GM21390 (cell line): ENCODE data around the gene DDRGK1.
"Not testable (repeated sequence)": the region's sequence is repeated elsewhere in the genome, so short reads cannot be mapped to it uniquely, and the experiment has no call there.

Experiments
- ATAC-seq: cut with Tn5 transposase; IDR thresholded peaks from one replicate; pipeline ENCODE4 v1.9.1; 2021; ENCODE audit not compliant: unreplicated experiment

DDRGK1 gene

DNA sequence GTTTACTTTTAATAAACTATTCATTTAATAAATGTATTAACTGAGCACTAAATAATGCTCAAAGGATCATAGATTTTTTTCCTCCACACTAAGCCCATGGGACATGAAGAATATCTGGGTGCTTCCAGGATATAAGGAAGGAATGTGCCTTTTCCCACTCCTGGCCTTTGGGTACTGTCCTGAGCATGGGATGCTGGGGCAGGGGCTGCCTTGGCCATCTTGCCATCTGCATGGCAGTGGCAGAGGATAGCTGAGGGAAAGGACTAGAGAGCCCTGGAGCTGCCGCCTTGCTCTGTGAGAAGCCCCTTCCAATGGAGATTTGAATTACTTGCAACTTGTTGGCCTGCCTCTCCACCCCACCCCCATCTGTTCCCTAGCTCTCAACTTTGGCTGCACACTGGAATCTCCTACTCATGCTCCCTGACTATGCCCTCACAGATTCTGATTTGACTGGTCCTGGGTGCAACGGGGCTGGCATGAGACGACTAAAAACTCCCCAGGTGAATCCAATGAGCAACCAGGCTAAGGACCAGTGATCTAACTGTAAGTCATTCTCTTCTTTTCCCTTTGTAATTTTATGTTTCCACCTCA, 15.6 kb downstream of the DDRGK1 start:
- no peak for ATAC-seq

DNA sequence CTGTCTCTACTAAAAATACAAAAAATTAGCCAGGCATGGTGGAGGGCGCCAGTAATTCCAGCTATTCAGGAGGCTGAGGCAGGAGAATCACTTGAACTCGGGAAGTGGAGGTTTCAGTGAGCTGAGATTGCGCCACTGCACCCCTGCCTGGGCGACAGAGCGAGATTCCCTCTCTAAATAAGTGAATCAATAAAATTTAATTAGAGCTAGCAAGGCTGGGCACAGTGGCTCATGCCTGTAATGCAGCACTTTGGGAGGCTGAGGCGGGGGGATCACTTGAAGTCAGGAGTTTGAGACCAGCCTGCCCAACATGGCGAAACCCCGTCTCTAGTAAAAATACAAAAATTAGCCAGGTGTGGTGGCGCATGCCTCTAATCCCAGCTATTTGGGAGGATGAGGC, 16.6 kb downstream of the DDRGK1 start:
- not testable (repeated sequence) for ATAC-seq

DNA sequence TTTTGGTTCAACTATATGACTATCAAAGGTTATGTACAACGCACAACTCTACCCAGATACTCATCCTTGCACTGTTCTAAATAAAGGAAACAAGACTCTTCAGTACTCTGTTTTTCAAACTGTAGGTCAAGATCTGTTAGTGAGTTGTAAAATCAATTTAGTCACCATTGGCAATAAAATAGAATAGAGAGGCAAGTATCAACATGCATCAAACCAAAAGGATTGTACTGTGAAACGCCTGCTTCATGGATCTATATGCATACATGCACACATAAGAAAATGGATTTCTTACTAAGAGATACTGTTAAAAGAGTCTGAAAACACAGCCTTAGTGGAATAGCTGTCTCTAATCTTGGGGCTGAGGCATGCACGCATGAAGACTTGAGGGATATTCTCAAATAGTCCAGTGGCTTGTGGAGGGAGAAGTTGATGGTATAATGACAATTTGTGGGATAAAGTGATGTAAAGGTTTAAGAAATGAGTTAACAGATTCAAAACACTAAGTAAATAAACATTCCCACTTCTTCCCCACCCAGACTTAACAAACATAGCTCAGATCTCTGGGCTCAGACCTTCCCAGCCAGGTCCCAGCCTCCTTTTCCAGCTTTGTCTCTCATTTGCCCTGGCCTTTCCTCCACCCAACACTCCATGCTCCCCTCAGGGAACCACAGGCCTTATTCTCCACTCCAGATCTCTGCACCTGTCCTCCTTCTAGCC, 20.4 kb downstream of the DDRGK1 start:
- ATAC-seq = no peak

DNA sequence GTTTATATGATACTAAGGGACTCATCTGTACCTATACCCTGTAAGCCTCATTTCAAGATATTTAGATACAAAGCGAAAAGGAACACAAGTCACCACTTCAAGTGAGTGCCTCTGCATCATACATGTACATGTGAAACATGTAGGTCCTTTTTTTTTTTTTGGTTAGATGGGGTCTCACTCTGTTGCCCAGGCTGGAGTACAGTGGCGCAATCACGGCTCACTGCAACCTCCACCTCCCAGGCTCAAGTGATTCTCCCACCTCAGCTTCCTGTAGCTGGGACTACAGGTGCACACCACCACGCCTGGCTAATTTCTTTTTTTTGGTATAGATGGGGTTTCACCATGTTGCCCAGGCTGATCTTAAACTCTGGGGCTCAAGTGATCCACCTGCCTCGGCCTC, 22.1 kb downstream of the DDRGK1 start:
- not testable (repeated sequence) for ATAC-seq

DNA sequence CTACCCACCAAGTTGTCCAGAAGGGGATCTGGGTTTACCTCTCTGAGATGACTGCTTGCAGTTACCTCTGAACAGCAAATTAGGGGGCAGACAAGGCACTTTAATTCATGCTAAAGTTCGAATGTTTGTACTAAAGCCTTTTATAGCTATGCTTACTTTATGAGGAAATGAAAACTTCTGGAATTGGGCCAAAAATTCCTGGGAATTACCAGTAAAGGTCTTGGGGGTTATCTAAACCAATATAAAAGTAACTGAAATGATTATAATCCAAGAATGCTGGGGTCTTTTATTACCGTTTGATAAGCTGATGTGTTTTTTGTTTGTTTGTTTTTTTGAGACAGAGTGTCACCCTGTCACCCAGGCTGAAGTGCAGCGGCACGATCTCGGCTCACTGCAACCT, 23.2 kb downstream of the DDRGK1 start:
- no peak for ATAC-seq

DNA sequence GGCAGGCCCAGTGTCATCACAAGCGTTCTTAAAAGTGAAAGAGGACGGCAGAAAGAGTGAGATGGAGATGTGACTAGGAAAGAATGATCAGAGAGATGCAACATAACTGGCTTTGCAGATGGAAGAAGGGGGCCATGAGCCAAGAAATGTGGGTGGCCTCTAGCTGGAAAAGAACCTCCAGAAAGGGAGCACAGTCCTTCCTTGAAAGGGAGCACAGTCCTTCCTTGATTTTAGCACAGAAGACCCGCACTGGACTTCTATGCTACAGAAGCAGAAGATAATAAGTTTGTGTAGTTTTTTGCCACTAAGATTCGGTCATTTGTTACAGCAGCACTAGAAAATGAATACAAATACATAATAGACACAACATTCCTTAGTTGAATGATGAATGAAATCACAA, 24.2 kb downstream of the DDRGK1 start:
- no peak for ATAC-seq

DNA sequence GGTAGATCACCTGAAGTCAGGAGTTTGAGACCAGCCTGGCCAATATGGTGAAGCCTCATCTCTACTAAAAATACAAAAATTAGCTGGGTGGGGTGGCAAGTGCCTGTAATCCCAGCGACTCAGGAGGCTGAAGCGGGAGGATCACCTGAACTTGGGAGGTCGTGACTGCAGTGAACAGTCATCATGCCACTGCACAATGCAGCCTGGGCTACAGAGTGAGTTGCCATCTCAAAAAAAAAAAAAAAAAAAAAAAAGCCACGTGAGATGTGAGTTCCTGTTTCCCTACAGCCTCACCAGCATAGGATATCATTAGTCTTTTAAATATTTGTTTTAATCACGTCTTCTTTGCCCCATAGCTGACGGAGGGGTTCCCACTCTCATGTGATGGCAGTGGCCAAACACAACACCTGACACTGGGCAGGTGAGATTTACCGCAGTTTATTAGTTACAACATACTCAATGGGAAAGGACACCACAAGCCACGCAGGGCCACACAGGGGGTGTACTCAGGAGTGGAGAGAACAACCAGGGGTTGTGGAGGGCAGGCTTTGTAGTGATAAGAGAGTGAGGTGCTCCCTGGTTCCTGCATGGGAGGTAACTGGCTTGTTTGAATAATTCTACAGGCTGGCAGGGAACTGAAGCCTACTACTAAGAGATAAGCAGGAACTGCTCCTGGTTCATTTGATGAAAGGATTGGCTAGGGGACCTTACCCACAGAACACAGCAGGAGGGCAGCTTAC, 26.6 kb downstream of the DDRGK1 start:
- ATAC-seq = no peak

DNA sequence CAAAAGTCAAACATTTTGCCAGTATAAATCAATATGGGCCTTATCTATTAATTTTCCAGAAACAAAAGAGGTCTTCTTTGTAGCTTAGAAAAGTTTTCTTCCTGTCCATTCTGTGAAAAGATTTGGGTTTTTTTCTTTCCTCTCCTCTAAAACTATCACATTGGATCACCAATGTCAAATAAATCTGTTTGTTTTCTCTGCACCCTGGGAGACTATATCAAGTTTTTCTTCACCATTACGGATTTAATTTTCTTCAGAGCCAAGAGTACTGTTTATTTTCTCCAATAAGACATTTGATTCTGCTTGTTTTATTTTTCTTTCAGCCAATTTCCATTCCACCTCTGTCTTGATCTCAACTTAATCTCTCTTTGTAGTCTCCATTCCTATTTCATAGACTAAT, 29.2 kb downstream of the DDRGK1 start:
- ATAC-seq = no peak

DNA sequence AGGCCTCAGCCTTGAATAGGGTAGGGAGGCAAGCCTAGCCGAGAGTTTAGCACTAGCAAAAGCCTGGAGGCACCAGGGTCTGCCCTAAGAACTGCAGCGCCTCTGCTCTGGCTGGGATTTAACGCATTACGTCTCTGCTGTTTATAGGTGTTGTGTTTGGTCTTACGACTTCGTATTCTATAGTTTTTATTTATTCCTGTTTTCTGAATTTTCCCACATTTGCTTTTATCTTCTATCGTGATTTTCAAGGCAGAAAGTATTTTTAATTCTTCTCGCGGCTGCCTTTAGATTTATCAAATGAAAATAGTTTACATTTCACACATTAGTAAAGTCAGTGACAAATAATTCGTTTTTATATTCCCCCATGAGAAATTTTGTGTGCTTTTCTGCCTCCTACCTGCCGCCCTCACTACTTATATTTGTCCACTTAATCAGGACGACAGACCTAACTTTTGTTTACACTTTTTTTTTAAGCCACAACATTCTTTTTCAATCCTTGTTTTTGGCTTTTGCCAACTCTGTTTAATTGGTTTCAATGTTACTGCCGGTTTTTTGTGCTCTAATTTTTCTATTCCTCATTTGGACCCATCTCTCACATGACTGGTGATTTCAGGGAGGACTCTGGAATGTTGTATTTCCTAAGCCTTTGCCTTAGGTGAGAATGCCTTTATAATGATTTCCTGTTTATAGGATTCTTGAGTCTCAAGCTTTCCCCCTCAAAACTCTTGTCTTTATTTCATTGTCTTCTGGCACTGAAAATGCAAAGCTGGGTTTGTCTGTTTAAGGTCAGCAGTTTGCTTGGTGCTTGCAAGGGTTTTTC, 29.8 kb downstream of the DDRGK1 start:
- no peak for ATAC-seq

DNA sequence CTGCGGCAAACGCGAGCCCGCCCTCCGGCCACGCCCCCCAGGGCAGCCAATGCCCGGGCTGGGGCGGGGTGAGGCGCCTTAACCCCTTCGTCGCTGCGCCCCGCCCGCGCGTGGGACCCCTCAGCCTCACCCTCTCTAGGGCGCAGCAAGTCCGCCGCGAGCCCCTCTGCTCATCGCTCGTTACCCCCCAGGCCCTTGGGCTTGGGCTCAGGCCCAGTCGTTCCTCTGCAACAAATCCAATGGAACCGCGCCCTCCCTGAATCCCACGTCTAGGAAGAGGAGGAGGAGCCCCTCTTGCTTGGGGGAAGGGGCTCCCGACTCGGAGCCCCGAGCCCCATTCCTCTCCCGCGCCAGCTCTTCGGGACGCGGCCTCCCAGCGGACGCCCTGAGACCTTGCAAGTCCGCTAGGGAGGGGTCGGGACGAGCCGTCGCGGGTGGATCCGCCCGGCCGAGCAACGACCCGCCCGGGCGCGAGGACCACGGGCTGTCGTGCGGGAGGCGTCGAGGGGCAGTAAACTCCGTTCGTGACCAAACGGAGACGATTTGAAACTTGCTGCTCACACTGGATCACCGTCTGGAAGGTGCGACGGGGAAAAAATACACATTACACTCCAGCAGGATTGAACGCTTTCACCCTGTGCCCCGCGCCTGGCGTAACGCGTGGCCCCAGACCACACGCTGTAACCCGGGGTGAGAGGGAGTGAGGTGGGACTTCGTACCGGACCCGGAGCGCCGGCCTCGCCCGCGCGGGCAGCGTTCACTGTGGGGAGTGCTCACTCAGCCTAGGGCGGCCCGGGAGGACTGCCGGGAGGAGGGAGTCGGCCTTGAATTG, 30.7 kb downstream of the DDRGK1 start:
- ATAC-seq = peak; percentile 92

DNA sequence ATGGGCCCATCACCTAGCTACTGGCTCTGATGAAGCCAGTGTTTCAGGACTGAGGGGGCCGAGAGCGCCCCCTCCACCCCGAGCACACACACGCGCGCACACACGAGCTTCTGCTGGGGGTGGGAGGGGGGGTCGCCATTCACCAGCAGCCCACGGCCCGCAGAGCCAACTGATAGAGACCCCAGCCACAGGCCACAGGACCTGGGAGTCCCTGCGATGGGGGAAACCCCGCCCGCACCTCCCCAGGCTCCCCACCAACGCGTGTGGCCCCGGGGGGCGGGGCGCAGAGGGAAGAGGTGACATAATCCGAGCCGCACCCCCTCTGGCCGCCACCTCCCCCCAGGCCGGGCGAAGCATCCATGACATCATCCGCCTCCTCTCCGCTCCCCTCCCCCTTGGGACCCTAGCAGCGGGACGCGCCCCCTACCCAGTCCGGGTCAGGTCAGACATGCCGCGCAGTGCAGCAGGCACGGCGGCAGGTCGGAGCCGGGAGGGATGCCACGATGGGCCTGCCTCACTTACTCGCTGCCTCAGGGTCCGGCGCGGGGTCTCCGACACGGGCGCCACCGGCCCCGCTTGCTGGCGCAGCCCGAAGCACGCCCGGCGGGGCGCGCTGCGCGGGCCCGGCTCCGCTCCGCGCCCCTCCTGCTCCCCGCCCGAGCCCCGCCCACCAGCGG, 31.4 kb downstream of the DDRGK1 start, which contains the start of gene LZTS3:
LZTS3 (minus strand) TSS at position 617 of the 677 bp plus-strand sequence. CDS start 6,386 bp downstream, outside the sequence.
- ATAC-seq = peak; percentile 54

DNA sequence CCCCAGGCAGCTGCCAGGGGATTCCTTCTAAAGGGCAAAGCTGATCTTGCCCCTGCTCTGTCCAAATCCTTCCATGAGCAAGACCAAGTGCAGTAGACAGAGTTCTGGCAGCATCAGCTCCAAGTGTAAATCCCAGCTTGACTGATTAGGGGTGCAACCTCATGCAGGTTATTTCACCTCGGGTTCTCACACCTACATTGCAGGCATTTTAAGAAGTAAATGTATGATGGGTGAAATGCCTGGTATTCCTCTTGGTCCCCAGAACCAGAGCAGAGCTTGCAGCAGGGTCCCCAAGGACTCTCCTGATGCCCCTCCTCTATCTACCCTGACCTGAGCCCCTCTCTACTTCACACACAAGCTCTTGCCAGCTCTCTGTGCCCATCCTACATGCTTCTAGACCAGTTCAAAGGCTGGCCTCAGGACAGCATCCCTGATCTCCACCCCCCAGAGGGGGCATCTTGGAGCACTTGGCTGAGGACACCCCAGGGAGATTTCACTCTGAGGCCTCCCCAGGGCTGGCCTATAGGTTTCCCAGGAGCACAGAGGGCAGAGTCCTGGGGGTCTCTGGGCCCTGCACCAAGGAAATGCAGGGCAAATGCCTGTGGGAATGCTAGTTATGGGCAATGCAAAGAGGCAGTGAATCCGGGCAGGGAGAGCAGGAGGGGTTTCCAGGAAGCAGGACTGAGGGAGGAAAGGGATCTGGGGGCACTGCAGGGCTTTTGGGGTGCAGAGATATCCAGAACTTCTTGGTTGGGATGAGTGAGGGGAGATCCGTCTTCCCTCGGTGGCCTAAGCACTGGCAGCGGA, 32.2 kb downstream of the DDRGK1 start:
- no peak for ATAC-seq

DNA sequence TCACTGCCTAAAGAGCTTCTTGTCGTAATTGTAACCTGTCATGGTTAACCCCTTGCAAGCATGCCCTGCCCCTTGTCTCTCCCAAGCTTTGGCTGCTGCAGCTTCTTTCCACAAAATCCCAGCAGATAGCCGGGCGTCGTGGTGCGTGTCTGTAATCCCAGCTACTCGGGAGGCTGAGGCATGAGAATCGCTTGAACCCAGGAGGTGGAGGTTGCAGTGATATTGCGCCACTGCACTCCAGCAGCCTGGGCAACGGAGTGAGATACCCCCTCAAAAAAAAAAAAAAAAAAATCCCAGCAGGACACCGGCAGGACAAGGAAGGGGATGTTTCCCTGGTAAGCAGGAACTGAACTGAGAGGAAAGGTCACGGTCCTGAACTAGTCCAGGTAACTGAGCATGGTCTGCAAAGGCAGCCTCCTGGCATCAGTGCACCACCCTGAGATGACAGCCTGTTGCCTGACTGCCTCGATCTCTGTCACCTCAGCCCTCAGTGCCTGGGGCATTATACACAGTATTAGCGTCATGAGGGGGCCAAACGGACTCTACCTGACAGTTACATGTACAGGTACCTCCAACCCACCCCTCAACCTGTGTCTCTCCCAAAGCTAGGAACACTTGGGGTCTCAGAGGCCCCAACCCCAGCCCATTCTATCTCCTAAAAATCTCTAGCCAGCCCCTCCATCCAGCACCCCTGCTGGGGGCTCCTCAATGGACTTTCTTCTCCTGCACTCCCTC, 32.9 kb downstream of the DDRGK1 start:
- ATAC-seq = no peak

DNA sequence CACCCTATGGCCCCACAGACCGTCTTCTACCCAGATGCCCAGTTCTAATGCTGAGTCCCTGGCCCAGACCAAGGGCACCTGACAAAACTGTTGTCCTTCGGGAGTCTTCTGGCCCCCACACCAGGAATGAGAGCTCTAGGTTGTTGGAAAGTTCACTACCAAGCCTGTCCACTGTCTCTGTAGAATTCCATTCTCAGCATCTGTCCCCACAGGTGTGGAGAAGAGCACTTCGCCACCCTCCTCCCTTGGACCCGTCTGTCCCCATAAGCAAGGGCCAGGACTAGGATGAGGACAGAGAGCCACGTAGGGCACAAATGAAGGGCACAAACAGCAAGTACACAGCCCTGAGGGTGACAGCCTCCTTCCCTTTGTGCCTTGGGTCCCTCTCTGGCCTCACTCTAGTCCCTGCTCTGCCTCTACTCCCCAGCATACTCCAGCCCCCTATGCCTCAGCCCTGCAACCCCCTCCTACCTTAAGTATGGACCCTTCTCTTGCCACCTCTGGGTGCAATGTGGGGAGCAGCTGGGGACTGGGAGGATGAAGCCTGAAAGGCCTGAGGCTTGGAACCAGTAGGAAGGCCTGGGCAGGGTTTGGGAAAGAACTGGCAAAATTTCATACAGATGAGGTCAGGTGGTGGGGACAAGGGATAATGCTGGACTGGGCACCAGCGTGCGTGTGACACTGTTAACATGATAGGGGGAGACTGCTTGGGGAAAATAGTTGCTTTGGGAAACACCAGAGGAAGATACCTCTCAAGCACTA, 35.5 kb downstream of the DDRGK1 start:
- no peak for ATAC-seq

DNA sequence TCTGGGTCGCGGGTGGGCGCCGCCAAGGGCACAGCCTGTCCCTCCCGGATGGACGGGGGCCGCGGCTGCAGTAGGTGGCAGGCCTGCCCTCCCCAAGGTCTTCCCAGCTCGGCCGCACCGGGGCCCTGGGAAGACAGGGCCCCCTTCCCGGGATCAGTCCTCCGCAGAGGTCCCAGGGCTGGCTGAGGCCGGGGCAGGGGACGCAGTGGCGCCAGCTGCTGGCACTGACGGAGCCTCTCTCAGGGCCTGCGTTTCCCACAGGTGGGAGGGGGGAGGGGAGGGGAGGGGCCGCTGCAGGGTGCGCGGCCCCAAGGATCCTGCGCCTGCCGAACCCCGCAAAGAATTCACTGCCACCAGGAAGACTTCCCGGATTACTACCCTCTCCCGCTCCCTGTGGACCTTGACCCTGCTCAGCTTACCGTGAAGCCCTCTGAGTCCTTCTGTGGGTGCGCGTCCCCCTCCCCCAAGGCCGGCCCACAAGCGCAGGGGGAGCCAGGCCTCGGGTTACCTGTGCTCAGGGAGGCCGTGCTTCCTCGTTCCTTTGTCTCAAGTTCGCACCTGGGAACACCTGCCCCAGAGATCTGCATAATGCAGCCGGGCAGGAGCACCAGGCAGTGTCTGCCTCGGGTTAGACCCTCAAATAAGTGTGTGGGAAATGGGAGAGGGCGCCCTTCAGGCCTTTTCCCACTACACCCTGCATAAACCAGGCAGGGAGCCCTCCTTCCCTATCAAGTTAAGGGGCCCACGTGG, 36.2 kb downstream of the DDRGK1 start:
- no peak for ATAC-seq

DNA sequence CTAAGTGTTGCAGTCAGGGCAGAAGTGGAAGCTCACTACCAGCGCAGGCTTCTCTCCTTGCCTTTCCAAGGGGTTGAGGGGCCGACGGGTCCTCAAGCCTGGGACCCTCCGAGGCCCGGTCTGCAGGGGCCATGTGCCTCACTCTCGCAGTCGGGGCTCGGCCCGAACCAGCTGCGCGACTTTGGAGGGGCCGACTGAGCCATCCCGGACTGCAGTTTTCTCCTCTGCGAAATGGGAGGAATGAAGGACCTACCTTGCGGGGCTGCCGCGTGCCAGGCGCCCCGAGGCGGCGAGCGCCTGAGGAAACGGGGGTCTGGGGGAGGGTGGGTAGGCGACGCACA, 36.8 kb downstream of the DDRGK1 start:
- no peak for ATAC-seq

DNA sequence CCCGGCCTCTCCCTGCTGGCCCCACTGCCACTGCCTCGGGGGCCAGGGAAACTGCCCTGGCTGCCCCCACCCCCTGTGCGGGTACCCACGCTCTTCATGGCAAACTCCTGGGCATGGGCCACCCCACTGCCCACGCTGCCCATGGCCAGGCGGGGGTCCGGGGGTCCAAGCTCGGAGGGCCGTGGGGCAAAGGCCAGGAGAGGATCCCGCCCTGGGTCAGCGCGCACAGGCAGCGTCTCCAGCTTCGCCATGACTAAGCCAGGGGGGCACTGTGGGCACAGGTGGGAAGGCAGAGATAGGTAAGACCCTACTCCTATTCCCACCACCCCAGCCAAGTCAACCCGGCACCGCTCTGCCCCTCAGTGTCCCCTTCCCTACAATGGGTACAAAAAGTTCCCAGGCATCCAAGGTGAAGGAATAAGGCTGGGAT, 37.6 kb downstream of the DDRGK1 start:
- ATAC-seq = no peak
